Astrocyte (in vitro differentiated cells and primary cell): Measurements from ENCODE around the gene ZNF728. TPM values are rescaled to one million over a fixed set of nuclear protein-coding genes. Genes with fewer than 3 reads are reported as not detected.
"Not testable (repeated sequence)": the region's sequence is repeated elsewhere in the genome, so short reads cannot be mapped to it uniquely, and the experiment has no call there.

Experiments used
- DNase-seq: peaks from one replicate; pipeline ENCODE4 v3.0.0-alpha.2; 2010; ENCODE audit warnings: low read depth
- FAIRE-seq: peaks from 2 replicates; lab custom pipeline; 2011; peaks lifted over from hg19 to GRCh38; lab: Jason Lieb, UNC
- H2AFZ ChIP-seq: 2 replicates; pipeline ENCODE4 v1.6.0; 2012; ENCODE audit warnings: low read depth, low read length, inconsistent platforms
- H3K27ac ChIP-seq: 2 replicates; pipeline ENCODE4 v1.5.1; 2011; ENCODE audit warnings: low read depth, low read length, inconsistent platforms
- H3K27me3 ChIP-seq: 2 replicates; pipeline ENCODE4 v1.6.0; 2011; ENCODE audit warnings: low read length, inconsistent platforms; ENCODE audit not compliant: insufficient read depth
- H3K36me3 ChIP-seq: 2 replicates; pipeline ENCODE4 v1.5.1; 2011; ENCODE audit warnings: low read length, inconsistent platforms; ENCODE audit not compliant: insufficient read depth
- H3K4me1 ChIP-seq: 2 replicates; pipeline ENCODE4 v1.5.1; 2011; ENCODE audit warnings: low read length, inconsistent platforms; ENCODE audit not compliant: insufficient read depth
- H3K4me2 ChIP-seq: 2 replicates; pipeline ENCODE4 v1.6.0; 2012; ENCODE audit warnings: low read length, inconsistent platforms
- H3K4me3 ChIP-seq: 2 replicates; pipeline ENCODE4 v1.5.1; 2011; ENCODE audit warnings: low read depth, mild to moderate bottlenecking, low read length, inconsistent platforms; ENCODE audit not compliant: insufficient read depth
- H3K79me2 ChIP-seq: 2 replicates; pipeline ENCODE4 v1.6.0; 2012; ENCODE audit warnings: mild to moderate bottlenecking, low read length, inconsistent platforms; ENCODE audit not compliant: insufficient read depth
- H3K9ac ChIP-seq: 2 replicates; pipeline ENCODE4 v1.6.0; 2012; ENCODE audit warnings: mild to moderate bottlenecking, low read length, inconsistent platforms
- H3K9me3 ChIP-seq: 2 replicates; pipeline ENCODE4 v1.5.1; 2012; ENCODE audit warnings: low read depth, mild to moderate bottlenecking, low read length, inconsistent platforms; ENCODE audit not compliant: insufficient read depth
- H4K20me1 ChIP-seq: 2 replicates; pipeline ENCODE4 v1.6.0; 2012; ENCODE audit warnings: low read length, inconsistent platforms; ENCODE audit not compliant: insufficient read depth
- H3K27ac Mint-ChIP-seq: one replicate; pipeline ENCODE4 v1.8.0; 2021; ENCODE audit warnings: mild to moderate bottlenecking, mixed read lengths; ENCODE audit not compliant: unreplicated experiment
- H3K27me3 Mint-ChIP-seq: one replicate; pipeline ENCODE4 v1.8.0; 2021; ENCODE audit warnings: low read depth, mixed read lengths; ENCODE audit not compliant: unreplicated experiment
- H3K36me3 Mint-ChIP-seq: one replicate; pipeline ENCODE4 v1.8.0; 2021; ENCODE audit warnings: low read depth, mixed read lengths; ENCODE audit not compliant: unreplicated experiment
- H3K4me1 Mint-ChIP-seq: one replicate; pipeline ENCODE4 v1.8.0; 2021; ENCODE audit warnings: low read depth, mixed read lengths; ENCODE audit not compliant: unreplicated experiment
- H3K4me3 Mint-ChIP-seq: one replicate; pipeline ENCODE4 v1.8.0; 2021; ENCODE audit warnings: mild to moderate bottlenecking, moderate library complexity, mixed read lengths; ENCODE audit not compliant: unreplicated experiment
- H3K9me3 Mint-ChIP-seq: one replicate; pipeline ENCODE4 v1.8.0; 2021; ENCODE audit warnings: mild to moderate bottlenecking, mixed read lengths; ENCODE audit not compliant: unreplicated experiment
- EZH2 ChIP-seq: IDR thresholded peaks from 2 replicates; pipeline ENCODE4 v1.6.1; 2012; ENCODE audit warnings: mild to moderate bottlenecking, low read length, inconsistent platforms; ENCODE audit not compliant: insufficient read depth
- total RNA-seq: library from RNA; stranded (reverse); gene quantifications from 2 replicates; pipeline ENCODE4 v1.2.1, GENCODE V29; 2021
- TF ChIP-seq, protein P1 (sequence below): IDR thresholded peaks from 2 replicates; pipeline ENCODE4 v1.5.1; 2011; ENCODE audit warnings: low read depth, mild to moderate bottlenecking, inconsistent platforms, low read length, moderate library complexity; ENCODE audit not compliant: insufficient read depth

The ZNF728 gene
- total RNA-seq, 1 donor from 2014 or later: not detected

DNA sequence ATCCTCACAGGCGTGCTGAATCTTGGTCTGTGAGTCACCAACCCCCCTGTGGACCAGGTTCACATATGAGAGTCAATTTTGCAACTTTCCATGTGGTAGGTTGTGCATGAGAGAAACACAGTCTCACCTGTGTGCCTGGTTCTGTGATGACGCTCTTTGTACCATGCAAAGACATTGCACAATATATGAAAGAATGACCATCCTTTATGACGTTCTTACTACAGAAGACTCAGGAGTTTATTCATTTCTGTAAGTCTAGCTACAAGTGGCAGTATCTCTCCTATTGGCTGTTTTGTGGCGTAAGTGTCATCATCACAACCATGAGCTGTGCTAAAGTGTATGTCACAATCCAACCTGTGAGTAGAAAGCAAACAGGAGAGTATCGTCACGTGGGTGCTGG, 43.8 kb upstream of the ZNF728 start:
- Histone ChIP-seq H3K27ac (no peak overlapping the region), H3K4me1 (no peaks in the 10 kb centered on the region), H3K4me2 (no peak overlapping the region), H3K9me3 (peaks cover 10% of the 10 kb centered on the region), H3K27me3 (no peaks in the 10 kb centered on the region), H2AFZ (no peak overlapping the region), H4K20me1 (no peaks in the 10 kb centered on the region), H3K9ac (no peak overlapping the region), H3K79me2 (no peaks in the 10 kb centered on the region), H3K36me3 (no peaks in the 10 kb centered on the region), H3K4me3 (no peak overlapping the region)
- H3K36me3 Mint-ChIP-seq: no peaks in the 10 kb centered on the region
- no peaks in the 10 kb centered on the region for H3K27me3 Mint-ChIP-seq
- no peak overlapping the region for H3K4me3 Mint-ChIP-seq
- TF ChIP-seq, protein P1, sequence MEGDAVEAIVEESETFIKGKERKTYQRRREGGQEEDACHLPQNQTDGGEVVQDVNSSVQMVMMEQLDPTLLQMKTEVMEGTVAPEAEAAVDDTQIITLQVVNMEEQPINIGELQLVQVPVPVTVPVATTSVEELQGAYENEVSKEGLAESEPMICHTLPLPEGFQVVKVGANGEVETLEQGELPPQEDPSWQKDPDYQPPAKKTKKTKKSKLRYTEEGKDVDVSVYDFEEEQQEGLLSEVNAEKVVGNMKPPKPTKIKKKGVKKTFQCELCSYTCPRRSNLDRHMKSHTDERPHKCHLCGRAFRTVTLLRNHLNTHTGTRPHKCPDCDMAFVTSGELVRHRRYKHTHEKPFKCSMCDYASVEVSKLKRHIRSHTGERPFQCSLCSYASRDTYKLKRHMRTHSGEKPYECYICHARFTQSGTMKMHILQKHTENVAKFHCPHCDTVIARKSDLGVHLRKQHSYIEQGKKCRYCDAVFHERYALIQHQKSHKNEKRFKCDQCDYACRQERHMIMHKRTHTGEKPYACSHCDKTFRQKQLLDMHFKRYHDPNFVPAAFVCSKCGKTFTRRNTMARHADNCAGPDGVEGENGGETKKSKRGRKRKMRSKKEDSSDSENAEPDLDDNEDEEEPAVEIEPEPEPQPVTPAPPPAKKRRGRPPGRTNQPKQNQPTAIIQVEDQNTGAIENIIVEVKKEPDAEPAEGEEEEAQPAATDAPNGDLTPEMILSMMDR: no peak
- TF ChIP-seq EZH2: no peak
- FAIRE-seq (no peak), DNase-seq (no peak)
- no peaks in the 10 kb centered on the region for H3K4me1 Mint-ChIP-seq
- H3K9me3 Mint-ChIP-seq: peaks cover 20% of the 10 kb centered on the region
- no peak overlapping the region for H3K27ac Mint-ChIP-seq

DNA sequence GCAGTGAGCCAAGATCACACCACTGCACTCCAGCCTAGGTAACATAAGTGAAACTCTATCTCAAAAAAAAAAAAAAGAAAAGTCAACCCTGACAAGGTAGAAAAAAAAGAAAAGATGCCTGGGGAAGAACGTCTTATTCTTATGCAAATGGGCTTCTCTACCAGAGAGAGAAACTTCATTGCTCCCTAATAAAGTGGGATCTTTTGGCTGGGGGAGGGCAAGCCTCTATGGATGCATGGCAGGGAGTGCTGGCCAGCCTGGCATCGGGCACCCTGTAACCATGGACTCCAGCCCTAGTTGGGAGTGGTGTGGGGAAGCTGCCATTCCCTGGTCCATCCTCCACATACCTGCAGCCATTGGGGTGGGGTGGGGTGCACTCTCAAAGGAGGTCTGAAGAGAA, 30.7 kb upstream of the ZNF728 start:
- H3K4me3 Mint-ChIP-seq: no peak overlapping the region
- H3K79me2 ChIP-seq: no peaks in the 10 kb centered on the region
- H3K27me3 Mint-ChIP-seq: no peaks in the 10 kb centered on the region
- no peak overlapping the region for H3K4me2 ChIP-seq
- no peak overlapping the region for H3K27ac ChIP-seq
- no peak for FAIRE-seq
- TF ChIP-seq, protein P1: no peak
- no peak for TF ChIP-seq EZH2
- H3K36me3 Mint-ChIP-seq: no peaks in the 10 kb centered on the region
- H4K20me1 ChIP-seq: no peaks in the 10 kb centered on the region
- H3K4me1 Mint-ChIP-seq: no peaks in the 10 kb centered on the region
- no peak overlapping the region for H3K9ac ChIP-seq
- no peak overlapping the region for H3K4me3 ChIP-seq
- DNase-seq: no peak
- no peaks in the 10 kb centered on the region for H3K9me3 ChIP-seq
- H3K9me3 Mint-ChIP-seq: peaks cover 27% of the 10 kb centered on the region
- no peaks in the 10 kb centered on the region for H3K27me3 ChIP-seq
- H3K27ac Mint-ChIP-seq: no peak overlapping the region
- no peak overlapping the region for H2AFZ ChIP-seq
- H3K36me3 ChIP-seq: no peaks in the 10 kb centered on the region
- H3K4me1 ChIP-seq: no peaks in the 10 kb centered on the region

DNA sequence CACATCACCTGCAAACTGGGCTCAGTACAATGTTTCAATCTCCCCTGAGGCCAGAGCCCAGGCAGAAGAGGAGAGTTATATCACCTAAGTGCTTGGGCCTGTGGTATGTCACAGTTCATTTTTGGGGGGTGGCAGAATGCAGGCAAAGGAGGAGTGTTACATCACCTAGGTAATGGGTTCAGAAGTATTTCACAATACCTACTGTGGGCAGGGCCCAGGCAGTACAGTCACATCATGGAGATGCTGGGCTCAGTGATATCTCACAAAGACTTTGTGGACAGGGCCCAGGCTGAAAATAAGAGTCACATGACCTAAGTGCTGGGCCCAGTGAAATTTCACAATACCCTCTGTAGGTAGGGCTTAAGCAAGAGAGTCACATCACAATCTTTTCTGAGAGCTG, 12.7 kb upstream of the ZNF728 start:
- Histone ChIP-seq H3K9me3 (peaks cover 5% of the 10 kb centered on the region), H3K27ac (no peak overlapping the region), H4K20me1 (no peaks in the 10 kb centered on the region), H3K4me3 (no peak overlapping the region), H3K36me3 (no peaks in the 10 kb centered on the region), H3K4me1 (no peaks in the 10 kb centered on the region), H2AFZ (no peak overlapping the region), H3K4me2 (no peak overlapping the region), H3K9ac (no peak overlapping the region), H3K27me3 (no peaks in the 10 kb centered on the region), H3K79me2 (no peaks in the 10 kb centered on the region)
- Mint-ChIP-seq H3K36me3 (no peaks in the 10 kb centered on the region), H3K9me3 (peaks cover 19% of the 10 kb centered on the region), H3K4me1 (no peaks in the 10 kb centered on the region), H3K27ac (no peak overlapping the region), H3K4me3 (no peak overlapping the region), H3K27me3 (no peaks in the 10 kb centered on the region)
- DNase-seq (no peak), FAIRE-seq (no peak)
- TF ChIP-seq, protein P1: no peak
- no peak for TF ChIP-seq EZH2

DNA sequence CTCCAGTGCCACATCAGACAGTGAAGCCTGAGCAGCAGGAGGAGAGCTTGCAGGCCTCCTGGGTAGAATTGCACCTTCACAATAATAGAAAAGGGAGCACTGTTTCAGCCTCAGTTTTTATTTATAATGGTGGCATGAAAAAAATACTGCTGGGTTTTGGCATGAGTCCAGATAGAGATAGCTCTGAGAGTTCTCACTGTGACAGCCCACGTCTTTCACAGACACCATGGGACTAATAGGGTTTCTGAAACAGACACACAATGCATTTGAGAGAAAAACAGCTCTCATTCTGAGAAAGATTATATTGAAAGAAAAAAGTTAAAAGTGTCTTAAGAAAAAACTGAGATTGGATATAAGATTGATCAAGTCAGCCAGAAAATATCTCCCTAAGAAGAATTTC, 8.0 kb downstream of the ZNF728 start:
- not testable (repeated sequence) for H3K4me1 ChIP-seq, H3K9ac ChIP-seq, H3K36me3 ChIP-seq, DNase-seq, FAIRE-seq, H3K4me3 Mint-ChIP-seq, H3K27me3 ChIP-seq, H3K9me3 Mint-ChIP-seq, H3K79me2 ChIP-seq, H3K4me3 ChIP-seq, H2AFZ ChIP-seq, H4K20me1 ChIP-seq, H3K27ac Mint-ChIP-seq, H3K4me1 Mint-ChIP-seq, H3K27me3 Mint-ChIP-seq, H3K27ac ChIP-seq, H3K36me3 Mint-ChIP-seq, H3K4me2 ChIP-seq
- peaks cover 11% of the 10 kb centered on the region for H3K9me3 ChIP-seq
